Transverse colon (tissue), 4 donors: ENCODE data around the gene CARHSP1.

Experiments
- EP300 ChIP-seq: sonication (generic); formaldehyde crosslinking; IDR thresholded peaks from one replicate; pipeline ENCODE4 v1.6.1; 2017; ENCODE audit warnings: antibody characterized with exemption, low read depth
- POLR2A ChIP-seq: fragments of 450-650 bp; IDR thresholded peaks from one replicate; pipeline ENCODE4 v1.6.1; 2016; ENCODE audit warnings: antibody characterized with exemption, mild to moderate bottlenecking, moderate library complexity
- POLR2AphosphoS5 ChIP-seq, 3 donors: sonication (generic); formaldehyde crosslinking; IDR thresholded peaks; one replicate each; pipeline ENCODE4 v1.6.1; 2016; ENCODE audit warnings: antibody characterized with exemption in 3 of 3
- TF ChIP-seq, protein P1 (sequence below), 5 experiments: fragments of 200-600 bp in 3 of 5; fragments of 450-650 bp in 2 of 5; sonication (generic) in 3 of 5; IDR thresholded peaks; 1 replicate in 2 of 5; 2 replicates in 3 of 5; pipeline ENCODE4 v1.5.1; 2016 to 2017; ENCODE audit warnings: antibody characterized with exemption in 5 of 5, inconsistent platforms in 3 of 5, mild to moderate bottlenecking in 2 of 5, moderate library complexity in 1 of 5

DNA sequence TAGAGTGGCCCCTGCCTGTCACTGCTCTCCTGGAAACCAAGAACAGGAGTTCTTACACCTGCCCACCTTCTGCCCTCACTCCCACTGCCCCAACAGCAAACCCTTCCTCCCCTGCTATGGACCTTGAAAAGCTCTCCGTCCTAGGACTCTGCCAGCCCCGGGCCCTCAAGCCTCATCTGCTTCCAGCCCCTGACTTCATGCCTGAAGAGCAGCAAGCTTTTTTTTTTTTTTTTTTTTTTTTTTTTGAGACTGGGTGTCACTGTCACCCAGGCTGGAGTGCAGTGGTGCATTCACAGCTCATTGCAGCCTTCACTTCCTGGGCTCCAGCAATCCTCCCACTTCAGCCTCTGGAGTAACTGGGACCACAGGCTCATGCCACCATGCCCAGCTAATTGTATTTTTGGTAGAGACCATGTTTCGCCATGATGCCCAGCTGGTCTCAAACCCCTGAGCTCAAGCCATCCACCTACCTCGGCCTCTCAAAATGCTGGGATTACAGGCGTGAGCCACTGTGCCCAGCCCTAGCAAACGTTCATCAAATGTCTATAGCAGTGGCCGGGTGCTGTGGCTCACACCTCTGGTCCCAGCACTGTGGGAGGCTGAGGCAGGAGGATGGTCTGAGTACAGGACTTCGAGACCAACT, 16.9 kb downstream of the CARHSP1 start:
- TF ChIP-seq POLR2A, result no peak
- TF ChIP-seq EP300, result no peak
- TF ChIP-seq, protein P1, sequence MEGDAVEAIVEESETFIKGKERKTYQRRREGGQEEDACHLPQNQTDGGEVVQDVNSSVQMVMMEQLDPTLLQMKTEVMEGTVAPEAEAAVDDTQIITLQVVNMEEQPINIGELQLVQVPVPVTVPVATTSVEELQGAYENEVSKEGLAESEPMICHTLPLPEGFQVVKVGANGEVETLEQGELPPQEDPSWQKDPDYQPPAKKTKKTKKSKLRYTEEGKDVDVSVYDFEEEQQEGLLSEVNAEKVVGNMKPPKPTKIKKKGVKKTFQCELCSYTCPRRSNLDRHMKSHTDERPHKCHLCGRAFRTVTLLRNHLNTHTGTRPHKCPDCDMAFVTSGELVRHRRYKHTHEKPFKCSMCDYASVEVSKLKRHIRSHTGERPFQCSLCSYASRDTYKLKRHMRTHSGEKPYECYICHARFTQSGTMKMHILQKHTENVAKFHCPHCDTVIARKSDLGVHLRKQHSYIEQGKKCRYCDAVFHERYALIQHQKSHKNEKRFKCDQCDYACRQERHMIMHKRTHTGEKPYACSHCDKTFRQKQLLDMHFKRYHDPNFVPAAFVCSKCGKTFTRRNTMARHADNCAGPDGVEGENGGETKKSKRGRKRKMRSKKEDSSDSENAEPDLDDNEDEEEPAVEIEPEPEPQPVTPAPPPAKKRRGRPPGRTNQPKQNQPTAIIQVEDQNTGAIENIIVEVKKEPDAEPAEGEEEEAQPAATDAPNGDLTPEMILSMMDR (IDR thresholded peaks at IDR 0.05), result no peak
- no peak for TF ChIP-seq POLR2AphosphoS5 (IDR thresholded peaks at IDR 0.05)
